Endothelial cell of umbilical vein (primary cell): ENCODE measurements around the gene C2orf15.

Experiments used
- CTCF ChIP-seq, 2 donors: IDR thresholded peaks; 1 replicate in 1 of 2; 2 replicates in 1 of 2; pipeline ENCODE4 v1.5.1; 2011; ENCODE audit warnings: low read length in 2 of 2, mild to moderate bottlenecking in 2 of 2, moderate library complexity in 2 of 2, control low read depth in 1 of 2, inconsistent platforms in 1 of 2, low read depth in 1 of 2; ENCODE audit not compliant: insufficient read depth in 1 of 2; ENCODE audit errors: extremely low read depth in 1 of 2
- EZH2 ChIP-seq: IDR thresholded peaks from 2 replicates; pipeline ENCODE4 v1.6.1; 2012; ENCODE audit warnings: borderline replicate concordance, low read depth, mild to moderate bottlenecking, moderate library complexity, low read length, inconsistent platforms; ENCODE audit not compliant: severe bottlenecking
- FOS ChIP-seq: IDR thresholded peaks from 2 replicates; pipeline ENCODE4 v1.6.1; 2011; ENCODE audit warnings: mild to moderate bottlenecking, low read length, moderate library complexity, borderline replicate concordance; ENCODE audit not compliant: insufficient read depth
- GATA2 ChIP-seq: IDR thresholded peaks from 2 replicates; pipeline ENCODE4 v1.7.0; 2011; ENCODE audit warnings: low read depth, mild to moderate bottlenecking, moderate library complexity, mixed read lengths, low read length; ENCODE audit not compliant: insufficient read length, insufficient read depth
- JUN ChIP-seq: IDR thresholded peaks from 2 replicates; pipeline ENCODE4 v1.6.1; 2011; ENCODE audit warnings: borderline replicate concordance, low read depth; ENCODE audit not compliant: insufficient read length, insufficient read depth
- MYC ChIP-seq: IDR thresholded peaks from one replicate; pipeline ENCODE4 v1.6.1; 2011; ENCODE audit warnings: mild to moderate bottlenecking, low read depth, low read length
- POLR2A ChIP-seq: IDR thresholded peaks from 2 replicates; pipeline ENCODE4 v1.6.1; 2012; ENCODE audit warnings: low read depth, mild to moderate bottlenecking, control low read depth, low read length
- POLR2AphosphoS5 ChIP-seq: IDR thresholded peaks from 2 replicates; pipeline ENCODE4 v1.6.1; 2012; ENCODE audit warnings: low read depth, mild to moderate bottlenecking, control low read depth, low read length, moderate library complexity; ENCODE audit not compliant: insufficient read depth
- TF ChIP-seq, protein P1 (sequence below): IDR thresholded peaks from 2 replicates; pipeline ENCODE4 v1.6.1; 2011; ENCODE audit not compliant: insufficient read depth, insufficient read length

DNA sequence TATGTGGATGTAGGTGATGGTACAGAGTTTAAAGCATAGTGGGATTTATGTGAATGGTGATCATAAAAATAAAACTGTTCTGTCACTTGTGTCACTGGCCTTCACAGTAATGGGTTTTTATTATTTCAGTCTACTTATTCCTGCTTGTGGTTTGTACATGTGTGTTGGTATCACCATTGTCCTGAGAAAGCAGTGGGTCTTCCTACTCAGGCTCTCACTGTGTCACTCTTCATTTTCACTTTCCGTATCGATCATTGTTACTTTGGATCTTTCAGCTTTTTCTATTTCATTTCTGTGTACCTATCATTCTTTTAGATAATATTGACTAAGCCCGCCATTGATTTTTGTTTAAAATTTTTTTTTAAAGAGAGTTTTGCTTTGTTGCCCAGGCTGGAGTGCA lies 46.9 kb downstream of the C2orf15 start:
- TF ChIP-seq POLR2A (no peak), CTCF (IDR thresholded peaks at IDR 0.05; ENCODE audit: extremely low read depth in 1 of 2, insufficient read depth in 1 of 2, low read depth in 1 of 2, low read length in 2 of 2) (no peak), MYC (no peak), FOS (no peak), POLR2AphosphoS5 (no peak), JUN (no peak), EZH2 (no peak), GATA2 (no peak)
- TF ChIP-seq, protein P1, sequence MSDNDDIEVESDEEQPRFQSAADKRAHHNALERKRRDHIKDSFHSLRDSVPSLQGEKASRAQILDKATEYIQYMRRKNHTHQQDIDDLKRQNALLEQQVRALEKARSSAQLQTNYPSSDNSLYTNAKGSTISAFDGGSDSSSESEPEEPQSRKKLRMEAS: no peak
